HEK293 (cell line): Measurements from ENCODE around the gene TEAD1.

ENCODE experiments used
- HOXC10 ChIP-seq: sonication (generic); formaldehyde crosslinking; IDR thresholded peaks from 2 replicates; pipeline ENCODE4 v1.8.1; 2023; ENCODE audit warnings: mild to moderate bottlenecking, missing genetic modification reagents
- SETDB1 ChIP-seq: IDR thresholded peaks from one replicate; pipeline ENCODE4 v1.6.1; 2017; ENCODE audit warnings: mild to moderate bottlenecking, low read length, moderate library complexity, mixed read lengths; ENCODE audit not compliant: insufficient read length
- SP2 ChIP-seq: fragments of 450-650 bp; formaldehyde crosslinking; IDR thresholded peaks from 2 replicates; pipeline ENCODE4 v1.5.1; 2016; ENCODE audit warnings: missing biosample characterization, missing genetic modification characterization
- ZBTB17 ChIP-seq: fragments of 450-650 bp; formaldehyde crosslinking; IDR thresholded peaks from 2 replicates; pipeline ENCODE4 v1.5.1; 2016; ENCODE audit warnings: missing biosample characterization, missing genetic modification characterization
- ZBTB48 ChIP-seq: fragments of 450-650 bp; formaldehyde crosslinking; IDR thresholded peaks from 2 replicates; pipeline ENCODE4 v1.5.1; 2016; ENCODE audit warnings: missing biosample characterization, missing genetic modification characterization
- ZEB2 ChIP-seq: fragments of 450-650 bp; formaldehyde crosslinking; IDR thresholded peaks from 2 replicates; pipeline ENCODE4 v1.5.1; 2016; ENCODE audit warnings: missing biosample characterization, missing genetic modification characterization
- ZFP3 ChIP-seq: fragments of 450-650 bp; formaldehyde crosslinking; IDR thresholded peaks from 2 replicates; pipeline ENCODE4 v1.5.1; 2016; ENCODE audit warnings: low read depth, missing biosample characterization, missing genetic modification characterization
- ZNF146 ChIP-seq: fragments of 450-650 bp; formaldehyde crosslinking; IDR thresholded peaks from 2 replicates; pipeline ENCODE4 v1.5.1; 2016; ENCODE audit warnings: missing biosample characterization, missing genetic modification characterization
- ZNF214 ChIP-seq: fragments of 450-650 bp; formaldehyde crosslinking; IDR thresholded peaks from 2 replicates; pipeline ENCODE4 v1.5.1; 2017; ENCODE audit warnings: missing biosample characterization, mild to moderate bottlenecking, missing genetic modification characterization, borderline replicate concordance
- ZNF302 ChIP-seq: fragments of 450-650 bp; formaldehyde crosslinking; IDR thresholded peaks from 2 replicates; pipeline ENCODE4 v1.5.1; 2016; ENCODE audit warnings: missing biosample characterization, missing genetic modification characterization, low read depth
- ZNF391 ChIP-seq: fragments of 450-650 bp; formaldehyde crosslinking; IDR thresholded peaks from 2 replicates; pipeline ENCODE4 v1.5.1; 2016; ENCODE audit warnings: low read depth, missing biosample characterization, missing genetic modification characterization, borderline replicate concordance
- ZNF423 ChIP-seq: fragments of 450-650 bp; formaldehyde crosslinking; IDR thresholded peaks from 2 replicates; pipeline ENCODE4 v1.5.1; 2016; ENCODE audit warnings: missing biosample characterization, missing genetic modification characterization
- ZNF510 ChIP-seq: fragments of 450-650 bp; formaldehyde crosslinking; IDR thresholded peaks from 2 replicates; pipeline ENCODE4 v1.5.1; 2018; ENCODE audit warnings: mild to moderate bottlenecking, missing genetic modification characterization, missing biosample characterization; ENCODE audit not compliant: insufficient replicate concordance
- ZNF548 ChIP-seq: fragments of 450-650 bp; formaldehyde crosslinking; IDR thresholded peaks from 2 replicates; pipeline ENCODE4 v1.5.1; 2016; ENCODE audit warnings: missing biosample characterization, missing genetic modification characterization
- ZNF558 ChIP-seq: fragments of 450-650 bp; formaldehyde crosslinking; IDR thresholded peaks from 2 replicates; pipeline ENCODE4 v1.5.1; 2016; ENCODE audit warnings: missing biosample characterization, missing genetic modification characterization
- ZNF747 ChIP-seq: fragments of 450-650 bp; formaldehyde crosslinking; IDR thresholded peaks from 2 replicates; pipeline ENCODE4 v1.5.1; 2016; ENCODE audit warnings: missing biosample characterization, missing genetic modification characterization
- ZNF777 ChIP-seq: fragments of 450-650 bp; formaldehyde crosslinking; IDR thresholded peaks from 2 replicates; pipeline ENCODE4 v1.5.1; 2017; ENCODE audit warnings: missing biosample characterization, missing genetic modification characterization, borderline replicate concordance
- ZSCAN30 ChIP-seq: fragments of 450-650 bp; IDR thresholded peaks from 2 replicates; pipeline ENCODE4 v1.5.1; 2018; ENCODE audit warnings: missing biosample characterization, mild to moderate bottlenecking, missing genetic modification characterization, moderate library complexity
- TF ChIP-seq, protein P1 (sequence below): fragments of 450-650 bp; formaldehyde crosslinking; IDR thresholded peaks from 2 replicates; pipeline ENCODE4 v1.5.1; 2016; ENCODE audit warnings: missing biosample characterization, missing genetic modification characterization, borderline replicate concordance
- TF ChIP-seq, protein P2 (sequence below): fragments of 450-650 bp; formaldehyde crosslinking; IDR thresholded peaks from 2 replicates; pipeline ENCODE4 v1.5.1; 2016; ENCODE audit warnings: missing biosample characterization, missing genetic modification characterization, borderline replicate concordance
- TF ChIP-seq, protein P3 (sequence below): IDR thresholded peaks from 2 replicates; pipeline ENCODE4 v1.6.1; 2011; ENCODE audit warnings: mild to moderate bottlenecking, low read depth, low read length, borderline replicate concordance
- TF ChIP-seq, protein P4 (sequence below): fragments of 450-650 bp; formaldehyde crosslinking; IDR thresholded peaks from 2 replicates; pipeline ENCODE4 v1.5.1; 2016; ENCODE audit warnings: missing biosample characterization, missing genetic modification characterization
- TF ChIP-seq, protein P5 (sequence below): fragments of 450-650 bp; formaldehyde crosslinking; optimal IDR thresholded peaks from 2 replicates; pipeline ENCODE3; 2016; ENCODE audit warnings: missing biosample characterization, mild to moderate bottlenecking, missing genetic modification characterization
- TF ChIP-seq, protein P6 (sequence below): fragments of 450-650 bp; formaldehyde crosslinking; IDR thresholded peaks from 2 replicates; pipeline ENCODE4 v1.5.1; 2016; ENCODE audit warnings: missing biosample characterization, missing genetic modification characterization, borderline replicate concordance

TEAD1 gene

DNA sequence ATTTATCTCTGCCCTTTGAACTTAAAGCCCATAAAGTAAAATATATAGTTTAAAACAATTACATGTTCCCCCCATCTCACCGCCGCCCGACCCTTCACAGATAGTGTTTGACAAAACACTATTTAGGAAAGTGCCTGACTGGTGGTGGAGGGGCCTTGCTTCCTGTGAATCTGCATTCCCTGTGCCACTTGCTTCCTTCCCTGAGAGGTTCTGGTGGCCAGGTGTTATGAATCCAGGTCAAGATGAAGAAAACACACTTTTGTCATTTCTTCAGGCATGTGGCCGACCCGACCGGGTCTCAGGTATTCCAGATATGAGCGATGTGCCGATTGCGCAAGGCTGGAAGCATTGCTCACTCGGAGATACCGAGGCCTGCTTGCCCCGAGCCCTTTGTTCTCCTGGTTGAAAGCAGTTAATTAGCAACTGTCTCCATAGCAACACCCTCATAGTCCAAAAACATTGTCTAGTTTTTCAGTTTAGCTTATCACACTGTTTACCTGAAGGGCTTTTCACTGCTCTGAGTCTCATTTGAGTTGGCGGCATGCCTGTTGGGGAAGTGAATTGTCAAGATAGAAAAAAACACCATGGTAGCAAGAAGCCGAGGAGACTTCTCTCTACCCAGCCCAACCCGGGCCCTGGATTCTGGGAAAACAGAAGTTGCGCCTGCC, 128.3 kb downstream of the TEAD1 start (continued):
- TF ChIP-seq, protein P1, sequence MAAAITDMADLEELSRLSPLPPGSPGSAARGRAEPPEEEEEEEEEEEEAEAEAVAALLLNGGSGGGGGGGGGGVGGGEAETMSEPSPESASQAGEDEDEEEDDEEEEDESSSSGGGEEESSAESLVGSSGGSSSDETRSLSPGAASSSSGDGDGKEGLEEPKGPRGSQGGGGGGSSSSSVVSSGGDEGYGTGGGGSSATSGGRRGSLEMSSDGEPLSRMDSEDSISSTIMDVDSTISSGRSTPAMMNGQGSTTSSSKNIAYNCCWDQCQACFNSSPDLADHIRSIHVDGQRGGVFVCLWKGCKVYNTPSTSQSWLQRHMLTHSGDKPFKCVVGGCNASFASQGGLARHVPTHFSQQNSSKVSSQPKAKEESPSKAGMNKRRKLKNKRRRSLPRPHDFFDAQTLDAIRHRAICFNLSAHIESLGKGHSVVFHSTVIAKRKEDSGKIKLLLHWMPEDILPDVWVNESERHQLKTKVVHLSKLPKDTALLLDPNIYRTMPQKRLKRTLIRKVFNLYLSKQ (tag by site-specific recombination): no peak
- no peak for TF ChIP-seq ZNF302 (tag by site-specific recombination)
- no peak for TF ChIP-seq ZNF558 (tag by site-specific recombination)
- no peak for TF ChIP-seq ZNF391 (tag by site-specific recombination)
- no peak for TF ChIP-seq ZNF747
- no peak for TF ChIP-seq ZNF146
- TF ChIP-seq ZNF510: no peak
- peak; percentile 74 for TF ChIP-seq ZBTB17
- TF ChIP-seq, protein P2, sequence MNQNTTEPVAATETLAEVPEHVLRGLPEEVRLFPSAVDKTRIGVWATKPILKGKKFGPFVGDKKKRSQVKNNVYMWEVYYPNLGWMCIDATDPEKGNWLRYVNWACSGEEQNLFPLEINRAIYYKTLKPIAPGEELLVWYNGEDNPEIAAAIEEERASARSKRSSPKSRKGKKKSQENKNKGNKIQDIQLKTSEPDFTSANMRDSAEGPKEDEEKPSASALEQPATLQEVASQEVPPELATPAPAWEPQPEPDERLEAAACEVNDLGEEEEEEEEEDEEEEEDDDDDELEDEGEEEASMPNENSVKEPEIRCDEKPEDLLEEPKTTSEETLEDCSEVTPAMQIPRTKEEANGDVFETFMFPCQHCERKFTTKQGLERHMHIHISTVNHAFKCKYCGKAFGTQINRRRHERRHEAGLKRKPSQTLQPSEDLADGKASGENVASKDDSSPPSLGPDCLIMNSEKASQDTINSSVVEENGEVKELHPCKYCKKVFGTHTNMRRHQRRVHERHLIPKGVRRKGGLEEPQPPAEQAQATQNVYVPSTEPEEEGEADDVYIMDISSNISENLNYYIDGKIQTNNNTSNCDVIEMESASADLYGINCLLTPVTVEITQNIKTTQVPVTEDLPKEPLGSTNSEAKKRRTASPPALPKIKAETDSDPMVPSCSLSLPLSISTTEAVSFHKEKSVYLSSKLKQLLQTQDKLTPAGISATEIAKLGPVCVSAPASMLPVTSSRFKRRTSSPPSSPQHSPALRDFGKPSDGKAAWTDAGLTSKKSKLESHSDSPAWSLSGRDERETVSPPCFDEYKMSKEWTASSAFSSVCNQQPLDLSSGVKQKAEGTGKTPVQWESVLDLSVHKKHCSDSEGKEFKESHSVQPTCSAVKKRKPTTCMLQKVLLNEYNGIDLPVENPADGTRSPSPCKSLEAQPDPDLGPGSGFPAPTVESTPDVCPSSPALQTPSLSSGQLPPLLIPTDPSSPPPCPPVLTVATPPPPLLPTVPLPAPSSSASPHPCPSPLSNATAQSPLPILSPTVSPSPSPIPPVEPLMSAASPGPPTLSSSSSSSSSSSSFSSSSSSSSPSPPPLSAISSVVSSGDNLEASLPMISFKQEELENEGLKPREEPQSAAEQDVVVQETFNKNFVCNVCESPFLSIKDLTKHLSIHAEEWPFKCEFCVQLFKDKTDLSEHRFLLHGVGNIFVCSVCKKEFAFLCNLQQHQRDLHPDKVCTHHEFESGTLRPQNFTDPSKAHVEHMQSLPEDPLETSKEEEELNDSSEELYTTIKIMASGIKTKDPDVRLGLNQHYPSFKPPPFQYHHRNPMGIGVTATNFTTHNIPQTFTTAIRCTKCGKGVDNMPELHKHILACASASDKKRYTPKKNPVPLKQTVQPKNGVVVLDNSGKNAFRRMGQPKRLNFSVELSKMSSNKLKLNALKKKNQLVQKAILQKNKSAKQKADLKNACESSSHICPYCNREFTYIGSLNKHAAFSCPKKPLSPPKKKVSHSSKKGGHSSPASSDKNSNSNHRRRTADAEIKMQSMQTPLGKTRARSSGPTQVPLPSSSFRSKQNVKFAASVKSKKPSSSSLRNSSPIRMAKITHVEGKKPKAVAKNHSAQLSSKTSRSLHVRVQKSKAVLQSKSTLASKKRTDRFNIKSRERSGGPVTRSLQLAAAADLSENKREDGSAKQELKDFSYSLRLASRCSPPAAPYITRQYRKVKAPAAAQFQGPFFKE (tag by site-specific recombination): no peak
- TF ChIP-seq ZBTB48 (tag by site-specific recombination): no peak
- TF ChIP-seq ZNF548: no peak
- no peak for TF ChIP-seq ZFP3 (tag by site-specific recombination)
- TF ChIP-seq, protein P3, sequence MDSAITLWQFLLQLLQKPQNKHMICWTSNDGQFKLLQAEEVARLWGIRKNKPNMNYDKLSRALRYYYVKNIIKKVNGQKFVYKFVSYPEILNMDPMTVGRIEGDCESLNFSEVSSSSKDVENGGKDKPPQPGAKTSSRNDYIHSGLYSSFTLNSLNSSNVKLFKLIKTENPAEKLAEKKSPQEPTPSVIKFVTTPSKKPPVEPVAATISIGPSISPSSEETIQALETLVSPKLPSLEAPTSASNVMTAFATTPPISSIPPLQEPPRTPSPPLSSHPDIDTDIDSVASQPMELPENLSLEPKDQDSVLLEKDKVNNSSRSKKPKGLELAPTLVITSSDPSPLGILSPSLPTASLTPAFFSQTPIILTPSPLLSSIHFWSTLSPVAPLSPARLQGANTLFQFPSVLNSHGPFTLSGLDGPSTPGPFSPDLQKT: no peak
- no peak for TF ChIP-seq ZNF214 (tag by site-specific recombination)
- TF ChIP-seq, protein P4, sequence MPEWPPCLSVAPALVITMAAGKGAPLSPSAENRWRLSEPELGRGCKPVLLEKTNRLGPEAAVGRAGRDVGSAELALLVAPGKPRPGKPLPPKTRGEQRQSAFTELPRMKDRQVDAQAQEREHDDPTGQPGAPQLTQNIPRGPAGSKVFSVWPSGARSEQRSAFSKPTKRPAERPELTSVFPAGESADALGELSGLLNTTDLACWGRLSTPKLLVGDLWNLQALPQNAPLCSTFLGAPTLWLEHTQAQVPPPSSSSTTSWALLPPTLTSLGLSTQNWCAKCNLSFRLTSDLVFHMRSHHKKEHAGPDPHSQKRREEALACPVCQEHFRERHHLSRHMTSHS (tag by site-specific recombination): no peak
- no peak for TF ChIP-seq SETDB1
- no peak for TF ChIP-seq ZNF423 (tag by site-specific recombination)
- TF ChIP-seq ZNF777 (tag by site-specific recombination): no peak
- TF ChIP-seq ZSCAN30: no peak
- 0 out of 2 replicates have a peak, but pooled peaks have one; percentile 21 for TF ChIP-seq ZEB2 (tag by site-specific recombination)
- TF ChIP-seq HOXC10 (CRISPR knock-in tag): no peak
- TF ChIP-seq SP2 (tag by site-specific recombination): no peak
- TF ChIP-seq, protein P5, sequence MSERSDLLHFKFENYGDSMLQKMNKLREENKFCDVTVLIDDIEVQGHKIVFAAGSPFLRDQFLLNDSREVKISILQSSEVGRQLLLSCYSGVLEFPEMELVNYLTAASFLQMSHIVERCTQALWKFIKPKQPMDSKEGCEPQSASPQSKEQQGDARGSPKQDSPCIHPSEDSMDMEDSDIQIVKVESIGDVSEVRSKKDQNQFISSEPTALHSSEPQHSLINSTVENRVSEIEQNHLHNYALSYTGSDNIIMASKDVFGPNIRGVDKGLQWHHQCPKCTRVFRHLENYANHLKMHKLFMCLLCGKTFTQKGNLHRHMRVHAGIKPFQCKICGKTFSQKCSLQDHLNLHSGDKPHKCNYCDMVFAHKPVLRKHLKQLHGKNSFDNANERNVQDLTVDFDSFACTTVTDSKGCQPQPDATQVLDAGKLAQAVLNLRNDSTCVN (tag by site-specific recombination): no peak
- TF ChIP-seq, protein P6, sequence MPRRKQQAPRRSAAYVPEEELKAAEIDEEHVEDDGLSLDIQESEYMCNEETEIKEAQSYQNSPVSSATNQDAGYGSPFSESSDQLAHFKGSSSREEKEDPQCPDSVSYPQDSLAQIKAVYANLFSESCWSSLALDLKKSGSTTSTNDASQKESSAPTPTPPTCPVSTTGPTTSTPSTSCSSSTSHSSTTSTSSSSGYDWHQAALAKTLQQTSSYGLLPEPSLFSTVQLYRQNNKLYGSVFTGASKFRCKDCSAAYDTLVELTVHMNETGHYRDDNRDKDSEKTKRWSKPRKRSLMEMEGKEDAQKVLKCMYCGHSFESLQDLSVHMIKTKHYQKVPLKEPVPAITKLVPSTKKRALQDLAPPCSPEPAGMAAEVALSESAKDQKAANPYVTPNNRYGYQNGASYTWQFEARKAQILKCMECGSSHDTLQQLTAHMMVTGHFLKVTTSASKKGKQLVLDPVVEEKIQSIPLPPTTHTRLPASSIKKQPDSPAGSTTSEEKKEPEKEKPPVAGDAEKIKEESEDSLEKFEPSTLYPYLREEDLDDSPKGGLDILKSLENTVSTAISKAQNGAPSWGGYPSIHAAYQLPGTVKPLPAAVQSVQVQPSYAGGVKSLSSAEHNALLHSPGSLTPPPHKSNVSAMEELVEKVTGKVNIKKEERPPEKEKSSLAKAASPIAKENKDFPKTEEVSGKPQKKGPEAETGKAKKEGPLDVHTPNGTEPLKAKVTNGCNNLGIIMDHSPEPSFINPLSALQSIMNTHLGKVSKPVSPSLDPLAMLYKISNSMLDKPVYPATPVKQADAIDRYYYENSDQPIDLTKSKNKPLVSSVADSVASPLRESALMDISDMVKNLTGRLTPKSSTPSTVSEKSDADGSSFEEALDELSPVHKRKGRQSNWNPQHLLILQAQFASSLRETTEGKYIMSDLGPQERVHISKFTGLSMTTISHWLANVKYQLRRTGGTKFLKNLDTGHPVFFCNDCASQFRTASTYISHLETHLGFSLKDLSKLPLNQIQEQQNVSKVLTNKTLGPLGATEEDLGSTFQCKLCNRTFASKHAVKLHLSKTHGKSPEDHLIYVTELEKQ (tag by site-specific recombination): no peak
